ENCODE measurements around the gene SEMA6A.

SEMA6A gene

DNA sequence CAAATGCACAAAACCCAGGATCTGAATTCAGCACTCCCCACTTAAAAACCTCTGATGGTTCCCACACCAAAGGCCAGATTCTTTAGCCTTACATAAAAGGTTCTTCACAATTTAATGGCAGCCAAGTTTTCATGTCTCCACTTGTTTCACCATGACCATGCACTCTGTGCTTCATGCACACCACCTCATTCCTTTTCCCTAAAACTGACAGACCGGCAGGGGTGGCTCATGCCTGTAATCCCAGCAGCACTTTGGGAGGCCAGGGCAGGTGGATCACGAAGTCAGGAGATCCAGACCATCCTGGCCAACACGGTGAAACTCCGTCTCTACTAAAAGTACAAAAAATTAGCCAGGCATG, 150.4 kb downstream of the SEMA6A start:
- H3K4me2 ChIP-seq = no peak overlapping the region

DNA sequence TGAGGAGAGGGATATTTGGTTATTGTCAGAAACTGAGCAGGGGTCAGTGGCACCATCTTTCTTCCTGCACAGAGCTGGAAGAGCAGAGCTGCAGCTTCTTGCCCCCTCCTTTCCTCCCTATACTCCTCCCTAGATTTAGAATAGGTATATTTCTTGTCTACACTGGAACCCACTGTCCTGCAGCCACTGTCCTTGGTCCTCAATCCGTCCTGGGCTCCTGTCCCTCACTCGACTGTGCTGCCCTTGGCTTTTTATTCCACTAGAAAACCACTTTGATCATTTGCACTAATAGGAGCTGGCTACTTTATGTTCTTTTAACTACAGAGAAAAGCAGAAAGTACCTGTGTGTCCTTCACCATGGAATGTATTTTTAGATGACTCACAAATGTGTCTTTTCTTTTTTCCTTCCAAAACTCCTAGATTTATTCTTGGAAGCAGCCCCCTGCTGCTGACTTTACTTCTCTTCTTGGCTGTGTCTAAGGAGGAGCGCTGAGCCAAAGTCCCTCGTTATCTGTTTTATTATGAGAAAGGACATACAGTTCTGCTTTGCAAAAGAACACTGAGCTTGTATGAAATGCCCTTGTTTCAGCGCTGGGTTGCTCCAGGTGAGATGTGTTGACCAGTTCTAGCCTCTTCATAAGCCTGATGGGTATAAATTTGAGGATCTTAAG, 150.9 kb downstream of the SEMA6A start:
- Histone ChIP-seq H3K4me2 (no peak overlapping the region), H3K27me3 (ENCODE audit: insufficient read depth, low read depth) (no peaks in the 10 kb centered on the region), H4K20me1 (ENCODE audit: insufficient read depth) (no peaks in the 10 kb centered on the region), H3K27ac (no peak overlapping the region), H3K4me3 (IDR thresholded peaks at IDR 0.05; ENCODE audit: insufficient read depth, low read depth, low read length) (no peak overlapping the region), H3K79me2 (ENCODE audit: insufficient read depth, low read depth) (no peaks in the 10 kb centered on the region), H2AFZ (ENCODE audit: low read depth) (no peak overlapping the region), H3K9ac (no peak overlapping the region), H3K36me3 (ENCODE audit: insufficient read depth) (no peaks in the 10 kb centered on the region), H3K4me1 (ENCODE audit: low read depth, poor library complexity, severe bottlenecking) (no peaks in the 10 kb centered on the region)
- TF ChIP-seq, protein P1, sequence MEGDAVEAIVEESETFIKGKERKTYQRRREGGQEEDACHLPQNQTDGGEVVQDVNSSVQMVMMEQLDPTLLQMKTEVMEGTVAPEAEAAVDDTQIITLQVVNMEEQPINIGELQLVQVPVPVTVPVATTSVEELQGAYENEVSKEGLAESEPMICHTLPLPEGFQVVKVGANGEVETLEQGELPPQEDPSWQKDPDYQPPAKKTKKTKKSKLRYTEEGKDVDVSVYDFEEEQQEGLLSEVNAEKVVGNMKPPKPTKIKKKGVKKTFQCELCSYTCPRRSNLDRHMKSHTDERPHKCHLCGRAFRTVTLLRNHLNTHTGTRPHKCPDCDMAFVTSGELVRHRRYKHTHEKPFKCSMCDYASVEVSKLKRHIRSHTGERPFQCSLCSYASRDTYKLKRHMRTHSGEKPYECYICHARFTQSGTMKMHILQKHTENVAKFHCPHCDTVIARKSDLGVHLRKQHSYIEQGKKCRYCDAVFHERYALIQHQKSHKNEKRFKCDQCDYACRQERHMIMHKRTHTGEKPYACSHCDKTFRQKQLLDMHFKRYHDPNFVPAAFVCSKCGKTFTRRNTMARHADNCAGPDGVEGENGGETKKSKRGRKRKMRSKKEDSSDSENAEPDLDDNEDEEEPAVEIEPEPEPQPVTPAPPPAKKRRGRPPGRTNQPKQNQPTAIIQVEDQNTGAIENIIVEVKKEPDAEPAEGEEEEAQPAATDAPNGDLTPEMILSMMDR (conservative IDR thresholded peaks at IDR 0.05; ENCODE audit: low read depth, low read length) = no peak

More for the DNA sequence above, 150.4 kb downstream of the SEMA6A start:
- Histone ChIP-seq H2AFZ (ENCODE audit: low read depth) (no peak overlapping the region), H3K4me1 (ENCODE audit: low read depth, poor library complexity, severe bottlenecking) (no peaks in the 10 kb centered on the region), H3K9ac (no peak overlapping the region), H3K4me3 (IDR thresholded peaks at IDR 0.05; ENCODE audit: insufficient read depth, low read depth, low read length) (no peak overlapping the region), H3K27me3 (ENCODE audit: insufficient read depth, low read depth) (no peaks in the 10 kb centered on the region), H3K79me2 (ENCODE audit: insufficient read depth, low read depth) (no peaks in the 10 kb centered on the region), H4K20me1 (ENCODE audit: insufficient read depth) (no peaks in the 10 kb centered on the region), H3K36me3 (ENCODE audit: insufficient read depth) (no peaks in the 10 kb centered on the region), H3K27ac (no peak overlapping the region)
- TF ChIP-seq, protein P1 (conservative IDR thresholded peaks at IDR 0.05; ENCODE audit: low read depth, low read length) = no peak

DNA sequence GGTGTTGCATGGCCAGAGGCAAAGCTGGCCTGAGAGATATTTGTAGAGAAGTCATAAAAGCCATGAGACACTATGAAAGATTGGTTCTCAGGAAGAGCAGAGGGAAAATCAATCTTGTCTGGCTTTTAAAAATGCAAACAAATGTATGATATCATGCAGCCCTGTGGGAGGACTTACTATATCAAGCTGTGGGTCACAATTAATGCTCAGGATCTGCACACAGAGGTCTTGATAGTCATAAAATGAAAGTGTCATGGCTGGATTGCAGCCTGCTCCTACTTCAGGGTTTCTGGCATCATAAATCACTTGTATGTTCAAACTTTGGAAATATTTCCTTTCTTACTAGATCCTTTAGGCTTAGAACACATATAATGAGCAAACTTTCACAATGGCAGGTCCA, 151.5 kb downstream of the SEMA6A start:
- Histone ChIP-seq H3K27me3 (ENCODE audit: insufficient read depth, low read depth) (no peaks in the 10 kb centered on the region), H3K36me3 (ENCODE audit: insufficient read depth) (no peaks in the 10 kb centered on the region), H3K27ac (no peak overlapping the region), H3K4me1 (ENCODE audit: low read depth, poor library complexity, severe bottlenecking) (no peaks in the 10 kb centered on the region), H3K4me3 (IDR thresholded peaks at IDR 0.05; ENCODE audit: insufficient read depth, low read depth, low read length) (no peak overlapping the region), H3K4me2 (no peak overlapping the region), H3K9ac (no peak overlapping the region), H4K20me1 (ENCODE audit: insufficient read depth) (no peaks in the 10 kb centered on the region), H2AFZ (ENCODE audit: low read depth) (no peak overlapping the region), H3K79me2 (ENCODE audit: insufficient read depth, low read depth) (no peaks in the 10 kb centered on the region)
- TF ChIP-seq, protein P1 (conservative IDR thresholded peaks at IDR 0.05; ENCODE audit: low read depth, low read length) = no peak

DNA sequence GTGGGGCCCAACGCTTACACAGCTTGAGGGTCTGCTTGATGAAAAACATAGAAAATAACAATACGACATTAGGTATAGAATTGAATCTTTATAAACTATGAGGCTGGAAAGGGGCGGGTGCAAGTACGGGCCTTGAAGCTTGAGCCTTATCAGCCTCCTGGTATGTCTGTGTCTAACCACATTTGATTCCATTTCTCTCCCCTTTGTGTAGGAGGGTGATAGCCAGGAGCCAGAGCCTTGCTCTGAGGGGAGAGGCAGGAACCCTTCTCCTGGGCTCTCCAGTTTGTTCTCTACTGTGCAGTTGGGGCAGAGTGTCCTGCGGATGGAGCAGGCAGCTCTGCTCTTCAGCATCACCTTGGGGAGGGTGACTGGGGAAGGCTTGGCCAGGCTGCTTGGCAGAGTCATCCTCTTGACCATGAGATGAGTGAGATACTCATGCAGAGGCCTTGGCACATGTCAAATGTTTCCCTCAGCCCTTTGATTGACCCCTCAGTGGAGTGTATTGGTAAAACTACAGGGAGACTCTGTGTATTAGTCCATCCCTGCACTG, 153.5 kb downstream of the SEMA6A start:
- Histone ChIP-seq H3K79me2 (ENCODE audit: insufficient read depth, low read depth) (no peaks in the 10 kb centered on the region), H3K27ac (no peak overlapping the region), H3K27me3 (ENCODE audit: insufficient read depth, low read depth) (no peaks in the 10 kb centered on the region), H3K4me2 (no peak overlapping the region), H3K36me3 (ENCODE audit: insufficient read depth) (no peaks in the 10 kb centered on the region), H3K4me3 (IDR thresholded peaks at IDR 0.05; ENCODE audit: insufficient read depth, low read depth, low read length) (no peak overlapping the region), H4K20me1 (ENCODE audit: insufficient read depth) (no peaks in the 10 kb centered on the region), H3K4me1 (ENCODE audit: low read depth, poor library complexity, severe bottlenecking) (no peaks in the 10 kb centered on the region), H3K9ac (no peak overlapping the region), H2AFZ (ENCODE audit: low read depth) (no peak overlapping the region)
- TF ChIP-seq, protein P1 (conservative IDR thresholded peaks at IDR 0.05; ENCODE audit: low read depth, low read length) = no peak

Measured in KMS-11 (cell line).